ENCODE measurements around the gene DEXI. TPM values are rescaled to one million over a fixed set of nuclear protein-coding genes. Genes with fewer than 3 reads are reported as not detected.

Gene DEXI
- total RNA-seq, 1 experiment from 2014 or later = 23.7 TPM

- ChIA-PET POLR2A (no interaction called here), CTCF (no interaction called here)
- H3K27ac Mint-ChIP-seq (ENCODE audit: unreplicated experiment) = no peak overlapping the region
- peaks cover 14% of the 10 kb centered on the region for H3K36me3 Mint-ChIP-seq (ENCODE audit: insufficient read depth, unreplicated experiment)
- BruUV-seq (replicated peaks) = no TSS peak
- H3K27me3 Mint-ChIP-seq (ENCODE audit: insufficient read depth, unreplicated experiment) = no peaks in the 10 kb centered on the region
- Histone ChIP-seq H3K36me3 (ENCODE audit: control insufficient read depth, insufficient read depth, low read length) (no peaks in the 10 kb centered on the region; the same call in 1 of the 2 replicates), H3K27me3 (replicated peaks; ENCODE audit: control insufficient read depth, insufficient read depth, low read length) (no peaks in the 10 kb centered on the region), H3K4me3 (ENCODE audit: low read depth, low read length) (no peak overlapping the region), H3K4me1 (no peaks in the 10 kb centered on the region), H3K9me3 (no peaks in the 10 kb centered on the region)
- intact Hi-C loops (cut with micrococcal nuclease; ENCODE audit: unreplicated experiment) = no loop called here
- no peaks in the 10 kb centered on the region for H3K4me1 Mint-ChIP-seq (ENCODE audit: low read depth, unreplicated experiment)
- TF ChIP-seq CTCF (IDR thresholded peaks at IDR 0.05; ENCODE audit: insufficient read depth in 1 of 2, low read depth in 1 of 2, low read length in 1 of 2, severe bottlenecking in 1 of 2, unreplicated experiment in 1 of 2) = peak; percentile 32 to 62
- DNase-seq = peak; percentile 57 to 63
- no peaks in the 10 kb centered on the region for H3K9me3 Mint-ChIP-seq (ENCODE audit: unreplicated experiment)
- H3K4me3 Mint-ChIP-seq (ENCODE audit: unreplicated experiment) = no peak overlapping the region
These were observed 39.5 kb upstream of the DEXI start for GRCh38 chr16:10981697-10982216.

GRCh38 chr16:10980813-10981212 is 38.5 kb upstream of the DEXI start:
- Mint-ChIP-seq H3K9me3 (ENCODE audit: unreplicated experiment) (no peaks in the 10 kb centered on the region), H3K27ac (ENCODE audit: unreplicated experiment) (no peak overlapping the region), H3K4me3 (ENCODE audit: unreplicated experiment) (no peak overlapping the region), H3K4me1 (ENCODE audit: low read depth, unreplicated experiment) (no peaks in the 10 kb centered on the region), H3K36me3 (ENCODE audit: insufficient read depth, unreplicated experiment) (peaks cover 6% of the 10 kb centered on the region), H3K27me3 (ENCODE audit: insufficient read depth, unreplicated experiment) (no peaks in the 10 kb centered on the region)
- intact Hi-C loops (cut with micrococcal nuclease; ENCODE audit: unreplicated experiment) = no loop called here
- Histone ChIP-seq H3K4me3 (ENCODE audit: low read depth, low read length) (no peak overlapping the region), H3K9me3 (no peaks in the 10 kb centered on the region), H3K4me1 (no peaks in the 10 kb centered on the region), H3K27me3 (replicated peaks; ENCODE audit: control insufficient read depth, insufficient read depth, low read length) (no peaks in the 10 kb centered on the region), H3K36me3 (ENCODE audit: control insufficient read depth, insufficient read depth, low read length) (no peaks in the 10 kb centered on the region; the same call in 1 of the 2 replicates)
- CTCF ChIA-PET = interaction anchor here (1.3 kb wide), 1 partner anchor 274 kb away, joined by 4 read pairs; no protein-coding TSS in a partner anchor
- no peak for DNase-seq
- BruUV-seq (replicated peaks) = no TSS peak
- POLR2A ChIA-PET = no interaction called here
- no peak for TF ChIP-seq CTCF (IDR thresholded peaks at IDR 0.05; ENCODE audit: insufficient read depth in 1 of 2, low read depth in 1 of 2, low read length in 1 of 2, severe bottlenecking in 1 of 2, unreplicated experiment in 1 of 2)

GRCh38 chr16:10979717-10980601 is 37.7 kb upstream of the DEXI start:
- DNase-seq = peak in 1 of 2 experiments; percentile 14
- peaks cover 6% of the 10 kb centered on the region for H3K36me3 Mint-ChIP-seq (ENCODE audit: insufficient read depth, unreplicated experiment)
- BruUV-seq (replicated peaks) = no TSS peak
- intact Hi-C loops (cut with micrococcal nuclease; ENCODE audit: unreplicated experiment) = no loop called here
- ChIA-PET CTCF (interaction anchor here (1.3 kb wide), 1 partner anchor 275 kb away, joined by 4 read pairs; no protein-coding TSS in a partner anchor), POLR2A (no interaction called here)
- H3K27me3 ChIP-seq (replicated peaks; ENCODE audit: control insufficient read depth, insufficient read depth, low read length) = no peaks in the 10 kb centered on the region
- no peaks in the 10 kb centered on the region for H3K4me1 Mint-ChIP-seq (ENCODE audit: low read depth, unreplicated experiment)
- H3K9me3 Mint-ChIP-seq (ENCODE audit: unreplicated experiment) = no peaks in the 10 kb centered on the region
- H3K4me3 Mint-ChIP-seq (ENCODE audit: unreplicated experiment) = no peak overlapping the region
- H3K9me3 ChIP-seq = no peaks in the 10 kb centered on the region
- H3K36me3 ChIP-seq (ENCODE audit: control insufficient read depth, insufficient read depth, low read length) = no peaks in the 10 kb centered on the region; the same call in 1 of the 2 replicates
- H3K27ac Mint-ChIP-seq (ENCODE audit: unreplicated experiment) = no peak overlapping the region
- no peaks in the 10 kb centered on the region for H3K4me1 ChIP-seq
- no peak overlapping the region for H3K4me3 ChIP-seq (ENCODE audit: low read depth, low read length)
- no peak for TF ChIP-seq CTCF (IDR thresholded peaks at IDR 0.05; ENCODE audit: insufficient read depth in 1 of 2, low read depth in 1 of 2, low read length in 1 of 2, severe bottlenecking in 1 of 2, unreplicated experiment in 1 of 2)
- no peaks in the 10 kb centered on the region for H3K27me3 Mint-ChIP-seq (ENCODE audit: insufficient read depth, unreplicated experiment)

All from Caco-2 (cell line).